Stimulated activated CD4-positive, alpha-beta T cell treated with anti-CD3 and anti-CD28 coated beads, TNF-alpha, amount 100 ng/mL, for 24 hours (primary cell): ENCODE data around the gene OR2F2.
A peak's percentile ranks its signal among the peaks of the same experiment; 100 is the strongest.

Experiments used
- DNase-seq, 3 experiments: peaks; one replicate each; pipeline ENCODE4 v3.0.0-alpha.2; 2020; ENCODE audit warnings: low read depth in 3 of 3

OR2F2 gene

GRCh38 chr7:143934526-143935325 lies at the start of gene OR2F2:
OR2F2 (plus strand) TSS chr7:143935233; CDS start chr7:143935233, 0 bp downstream.
- no peak for DNase-seq

GRCh38 chr7:143885951-143886350 lies 49.1 kb upstream of the OR2F2 start:
- no peak for DNase-seq

GRCh38 chr7:143886826-143887477 lies 48.1 kb upstream of the OR2F2 start:
- no peak for DNase-seq

- DNase-seq: no peak
These were observed 46.0 kb upstream of the OR2F2 start for GRCh38 chr7:143889068-143889467.

GRCh38 chr7:143890558-143890957 lies 44.5 kb upstream of the OR2F2 start:
- DNase-seq: no peak

- no peak for DNase-seq
These were observed 43.6 kb upstream of the OR2F2 start for GRCh38 chr7:143891457-143891856.

GRCh38 chr7:143892527-143893300 lies 42.3 kb upstream of the OR2F2 start:
- DNase-seq: no peak

GRCh38 chr7:143896667-143897066 lies 38.4 kb upstream of the OR2F2 start:
- no peak for DNase-seq

GRCh38 chr7:143898810-143899209 lies 36.2 kb upstream of the OR2F2 start:
- DNase-seq: no peak

GRCh38 chr7:143900230-143900766 lies 34.7 kb upstream of the OR2F2 start:
- DNase-seq: no peak

GRCh38 chr7:143901332-143901667 lies 33.7 kb upstream of the OR2F2 start:
- no peak for DNase-seq

GRCh38 chr7:143901668-143902331 lies 33.2 kb upstream of the OR2F2 start, which contains the start of gene TCAF1:
TCAF1 (minus strand) TSS chr7:143902176; CDS start chr7:143876608, 25,568 bp downstream.
- DNase-seq: peak; percentile 78 to 93 (median 81)

- no peak for DNase-seq
These were observed 32.6 kb upstream of the OR2F2 start for GRCh38 chr7:143902332-143902899.

- DNase-seq: no peak
These were observed 29.5 kb upstream of the OR2F2 start for GRCh38 chr7:143905509-143905908.

GRCh38 chr7:143906151-143906550 lies 28.9 kb upstream of the OR2F2 start:
- no peak for DNase-seq

- DNase-seq: no peak
These were observed 28.1 kb upstream of the OR2F2 start for GRCh38 chr7:143906895-143907294.

GRCh38 chr7:143908120-143908519 lies 26.9 kb upstream of the OR2F2 start:
- no peak for DNase-seq

GRCh38 chr7:143909863-143910262 lies 25.2 kb upstream of the OR2F2 start:
- DNase-seq: no peak

- DNase-seq: no peak
These were observed 24.4 kb upstream of the OR2F2 start for GRCh38 chr7:143910473-143911248.

GRCh38 chr7:143913945-143914615 lies 21.0 kb upstream of the OR2F2 start:
- DNase-seq: no peak
